Sigmoid colon (tissue), 7 donors: ENCODE results near the gene OR52N5. TPM values are rescaled to one million over a fixed set of nuclear protein-coding genes. Genes with fewer than 3 reads are reported as not detected.

Experiments
- DNase-seq: peaks from one replicate; pipeline ENCODE4 v3.0.0-alpha.2; 2019
- H3K27ac ChIP-seq, 4 donors: fragments of 200-600 bp; sonication (generic); one replicate each; pipeline ENCODE4 v1.5.1; 2016 to 2019; ENCODE audit warnings: mild to moderate bottlenecking in 1 of 4
- H3K27me3 ChIP-seq, 3 donors: fragments of 200-600 bp; sonication (generic); one replicate each; pipeline ENCODE4 v1.5.1; 2019; ENCODE audit warnings: mild to moderate bottlenecking in 1 of 3
- H3K36me3 ChIP-seq, 4 donors: fragments of 200-600 bp; sonication (generic); one replicate each; pipeline ENCODE4 v1.5.1; 2016 to 2019
- H3K4me1 ChIP-seq, 4 donors: fragments of 200-600 bp; sonication (generic); one replicate each; pipeline ENCODE4 v1.5.1; 2017 to 2019
- H3K4me3 ChIP-seq, 4 donors: fragments of 200-600 bp; sonication (generic); one replicate each; pipeline ENCODE4 v1.5.1; 2017 to 2019; ENCODE audit warnings: mild to moderate bottlenecking in 2 of 4, moderate library complexity in 1 of 4
- H3K9me3 ChIP-seq, 4 donors: fragments of 200-600 bp in 3 of 4; sonication (generic) in 3 of 4; one replicate each; pipeline versions ENCODE4 v1.5.1 to v1.6.1; 2013 to 2019
- CTCF ChIP-seq, 4 experiments: fragments of 450-650 bp in 3 of 4; fragments of 200-600 bp in 1 of 4; IDR thresholded peaks; one replicate each; pipeline ENCODE4 v1.5.1; 2016 to 2019; ENCODE audit warnings: antibody characterized with exemption in 4 of 4, mild to moderate bottlenecking in 3 of 4, moderate library complexity in 2 of 4
- EP300 ChIP-seq, 4 donors: sonication (generic); formaldehyde crosslinking; IDR thresholded peaks; one replicate each; pipeline ENCODE4 v1.6.1; 2017; ENCODE audit warnings: antibody characterized with exemption in 4 of 4
- POLR2A ChIP-seq, 2 donors: fragments of 450-650 bp; IDR thresholded peaks; one replicate each; pipeline ENCODE4 v1.6.1; 2016; ENCODE audit warnings: antibody characterized with exemption in 2 of 2, mild to moderate bottlenecking in 2 of 2, moderate library complexity in 2 of 2
- POLR2AphosphoS5 ChIP-seq, 4 donors: sonication (generic); formaldehyde crosslinking; IDR thresholded peaks; one replicate each; pipeline ENCODE4 v1.6.1; 2017; ENCODE audit warnings: antibody characterized with exemption in 4 of 4
- WGBS, 2 donors: extraction: QIAGEN DNeasy Blood & Tissue Kit; methylation state at CpG; one replicate each; pipeline ENCODE4 v1.1.7; 2013; 5-methylcytosine and 5-hydroxymethylcytosine counted together
- intact Hi-C: fragments of 100-400 bp; cut with DNase I; formaldehyde crosslinking; loops from one replicate; pipeline ENCODE4 v1.15.1; 2023
- polyA plus RNA-seq, 3 donors: library from polyadenylated mRNA; stranded (reverse); fragments of 200-250 nt; gene quantifications; one replicate each; pipeline ENCODE4 v1.2.3, GENCODE V29; 2013
- total RNA-seq, 4 donors: library from RNA; depleted of rRNA; stranded (reverse); fragments of >200 nt; gene quantifications; one replicate each; pipeline ENCODE4 v1.1.0, GENCODE V29; 2016
- donor health status: healthy with polysubstance abuse.
- donor health status: Bipolar disorder and iron deficiency.
- donor health status: healthy.

OR52N5 gene
- not detected for total RNA-seq
- polyA plus RNA-seq: not detected

- TF ChIP-seq POLR2A (IDR thresholded peaks at IDR 0.05) (no peak), CTCF (IDR thresholded peaks at IDR 0.05) (no peak), EP300 (IDR thresholded peaks at IDR 0.05) (no peak), POLR2AphosphoS5 (IDR thresholded peaks at IDR 0.05) (no peak)
- H3K27ac ChIP-seq: no peak within 1 kb of the TSS
- H3K36me3 ChIP-seq: no peaks in the 10 kb centered on the region
- no peaks in the 10 kb centered on the region for H3K4me1 ChIP-seq
- H3K4me3 ChIP-seq: no peak within 1 kb of the TSS
- no peaks in the 10 kb centered on the region for H3K9me3 ChIP-seq
- H3K27me3 ChIP-seq: no peaks in the 10 kb centered on the region
- 39 to 63% methylated on average over 4 of the region's 4 CpGs for WGBS, 2 donors
- intact Hi-C loops: no loop called here
- DNase-seq: no peak
Observed at GRCh38 chr11:5783255-5783654, at the start of gene OR52N5. Gene OR52N5 (minus strand): TSS chr11:5783355. CDS start chr11:5778634, 4,721 bp downstream.

GRCh38 chr11:5831196-5831829 lies 48.2 kb upstream of the OR52N5 start:
- intact Hi-C loops: no loop called here
- Histone ChIP-seq H3K36me3 (no peaks in the 10 kb centered on the region), H3K9me3 (no peaks in the 10 kb centered on the region), H3K27ac (no peak overlapping the region), H3K4me1 (no peaks in the 10 kb centered on the region), H3K4me3 (no peak overlapping the region), H3K27me3 (no peaks in the 10 kb centered on the region)
- no peak for TF ChIP-seq POLR2AphosphoS5 (IDR thresholded peaks at IDR 0.05)
- DNase-seq: no peak
- 82 to 83% methylated on average over 6 of the region's 6 CpGs for WGBS, 2 donors

- H3K27ac ChIP-seq: no peak overlapping the region
- H3K27me3 ChIP-seq: no peaks in the 10 kb centered on the region
- H3K36me3 ChIP-seq: no peaks in the 10 kb centered on the region
- 22 to 30% methylated on average over 1 of the region's 1 CpG for WGBS, 2 donors
- no peak for DNase-seq
- H3K4me3 ChIP-seq: no peak overlapping the region
- H3K4me1 ChIP-seq: no peaks in the 10 kb centered on the region
- no peak for TF ChIP-seq POLR2A (IDR thresholded peaks at IDR 0.05)
- TF ChIP-seq POLR2AphosphoS5 (IDR thresholded peaks at IDR 0.05): no peak
- no peak for TF ChIP-seq CTCF (IDR thresholded peaks at IDR 0.05)
- no peak for TF ChIP-seq EP300 (IDR thresholded peaks at IDR 0.05)
- no peaks in the 10 kb centered on the region for H3K9me3 ChIP-seq
- intact Hi-C loops: no loop called here
Observed at GRCh38 chr11:5818245-5818886, 35.2 kb upstream of the OR52N5 start.

GRCh38 chr11:5815534-5815933 lies 32.4 kb upstream of the OR52N5 start:
- H3K27me3 ChIP-seq: no peaks in the 10 kb centered on the region
- H3K9me3 ChIP-seq: no peaks in the 10 kb centered on the region
- no peak overlapping the region for H3K4me3 ChIP-seq
- DNase-seq: no peak
- H3K36me3 ChIP-seq: no peaks in the 10 kb centered on the region
- intact Hi-C loops: no loop called here
- H3K27ac ChIP-seq: no peak overlapping the region
- 52 to 53% methylated on average over 4 of the region's 4 CpGs for WGBS, 2 donors
- TF ChIP-seq POLR2AphosphoS5 (IDR thresholded peaks at IDR 0.05) (no peak), EP300 (IDR thresholded peaks at IDR 0.05) (no peak), CTCF (IDR thresholded peaks at IDR 0.05) (no peak), POLR2A (IDR thresholded peaks at IDR 0.05) (no peak)
- H3K4me1 ChIP-seq: no peaks in the 10 kb centered on the region

GRCh38 chr11:5809905-5810795 lies 27.0 kb upstream of the OR52N5 start:
- no peaks in the 10 kb centered on the region for H3K36me3 ChIP-seq
- no peak for DNase-seq
- peaks cover 0 to 4% (median 0%) of the 10 kb centered on the region in 3 donors for H3K27me3 ChIP-seq
- 78 to 80% methylated on average over 6 of the region's 6 CpGs for WGBS, 2 donors
- peaks cover 0 to 13% (median 6%) of the 10 kb centered on the region in 4 donors for H3K4me1 ChIP-seq
- no peak overlapping the region for H3K4me3 ChIP-seq
- TF ChIP-seq POLR2AphosphoS5 (IDR thresholded peaks at IDR 0.05): no peak
- TF ChIP-seq CTCF (IDR thresholded peaks at IDR 0.05): no peak
- TF ChIP-seq POLR2A (IDR thresholded peaks at IDR 0.05): no peak
- TF ChIP-seq EP300 (IDR thresholded peaks at IDR 0.05): no peak
- no peaks in the 10 kb centered on the region for H3K9me3 ChIP-seq
- H3K27ac ChIP-seq: no peak overlapping the region
- intact Hi-C loops: loop anchor here (2.0 to 5.0 kb wide), 3 partner anchors 128 to 688 kb away; no protein-coding TSS in a partner anchor
